Measurements from ENCODE around the gene KRT3.
"Not testable (repeated sequence)": the region's sequence is repeated elsewhere in the genome, so short reads cannot be mapped to it uniquely, and the experiment has no call there.

The KRT3 gene

DNA sequence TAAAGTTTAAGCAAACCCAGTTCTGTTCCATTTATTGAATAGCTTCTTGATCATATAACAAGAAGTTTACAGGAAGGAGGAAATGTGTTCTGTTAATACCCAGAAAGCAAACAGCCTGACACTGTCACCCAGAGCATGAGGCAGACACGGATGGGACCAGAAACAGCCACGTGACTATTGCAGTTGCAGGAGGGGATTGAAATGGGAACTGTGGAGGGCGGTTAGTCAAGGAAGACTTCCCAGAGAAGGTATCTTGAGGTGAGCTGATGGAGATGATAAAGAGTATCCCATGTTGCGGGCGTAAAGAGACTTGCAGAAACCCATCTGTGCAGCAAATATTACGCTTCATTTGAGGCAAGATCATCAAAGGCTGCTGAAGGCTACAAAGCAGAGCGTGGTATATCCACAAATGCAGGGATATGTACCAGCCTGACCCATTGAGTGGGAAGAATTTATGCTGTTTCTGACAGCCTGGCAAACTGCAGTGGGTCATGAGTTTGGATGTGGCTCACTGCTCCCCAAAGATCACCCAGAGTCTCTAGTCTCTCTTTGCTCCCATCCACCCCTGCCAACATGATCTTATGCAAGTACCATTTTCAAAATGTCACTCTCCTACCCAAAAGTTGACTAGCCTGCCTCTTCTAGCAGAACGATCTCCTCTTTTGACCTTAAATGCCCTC, 39.5 kb downstream of the KRT3 start:
- DNase-seq: no peak

GRCh38 chr12:52755533-52755932, 40.4 kb downstream of the KRT3 start:
- no peak for DNase-seq

- DNase-seq: no peak
Observed at GRCh38 chr12:52754135-52754534, 41.8 kb downstream of the KRT3 start.

GRCh38 chr12:52753283-52753682, 42.6 kb downstream of the KRT3 start:
- DNase-seq: no peak

GRCh38 chr12:52752516-52752915, 43.4 kb downstream of the KRT3 start:
- DNase-seq: no peak

DNA sequence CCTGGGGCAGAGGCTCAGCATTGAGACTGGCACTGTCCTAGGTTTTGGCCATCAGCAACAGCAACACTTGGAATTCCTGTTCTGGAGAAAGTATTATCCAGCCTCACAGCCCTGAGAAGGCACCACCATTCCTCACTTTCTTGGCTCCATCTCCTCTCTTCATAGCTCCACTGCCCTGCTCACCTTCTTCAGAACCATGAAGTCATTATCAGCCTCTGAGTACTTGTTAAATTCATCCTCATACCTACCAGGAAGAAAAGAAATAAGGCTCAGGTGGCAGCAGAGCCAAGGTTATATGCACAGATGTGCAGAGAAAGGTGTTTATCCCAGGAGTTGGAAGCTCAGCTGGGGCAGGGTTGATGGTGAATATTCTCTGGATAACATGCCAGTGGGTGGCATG, 44.1 kb downstream of the KRT3 start:
- no peak for DNase-seq

- not testable (repeated sequence) for DNase-seq
Observed at GRCh38 chr12:52750532-52750931, 45.4 kb downstream of the KRT3 start.

DNA sequence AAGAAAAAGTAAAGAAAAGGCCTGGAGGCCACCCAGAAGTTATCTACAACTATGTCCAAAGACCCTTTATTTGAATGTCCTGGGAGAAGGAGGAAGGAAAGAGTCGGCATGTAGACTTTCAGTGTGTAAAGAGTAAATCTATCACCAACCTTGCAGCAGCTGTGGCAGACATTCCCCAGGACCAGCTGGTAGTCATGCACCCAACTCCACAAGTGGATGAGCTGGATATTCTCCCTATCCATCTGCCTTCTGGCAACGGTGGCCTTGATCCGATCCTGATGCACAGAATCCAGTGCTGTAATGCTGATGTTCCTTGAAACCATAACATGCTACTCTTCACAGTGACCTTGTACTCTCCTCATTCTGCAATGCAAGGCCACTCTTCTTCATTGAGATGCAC, 46.1 kb downstream of the KRT3 start:
- DNase-seq: no peak

GRCh38 chr12:52748578-52748977, 47.3 kb downstream of the KRT3 start:
- DNase-seq: no peak

GRCh38 chr12:52745554-52745953, 50.4 kb downstream of the KRT3 start:
- no peak for DNase-seq

GRCh38 chr12:52744493-52745156, 51.3 kb downstream of the KRT3 start:
- DNase-seq: no peak

- DNase-seq: no peak
Observed at GRCh38 chr12:52742822-52743457, 53.0 kb downstream of the KRT3 start.

- no peak for DNase-seq
Observed at GRCh38 chr12:52742196-52742580, 53.7 kb downstream of the KRT3 start.

DNA sequence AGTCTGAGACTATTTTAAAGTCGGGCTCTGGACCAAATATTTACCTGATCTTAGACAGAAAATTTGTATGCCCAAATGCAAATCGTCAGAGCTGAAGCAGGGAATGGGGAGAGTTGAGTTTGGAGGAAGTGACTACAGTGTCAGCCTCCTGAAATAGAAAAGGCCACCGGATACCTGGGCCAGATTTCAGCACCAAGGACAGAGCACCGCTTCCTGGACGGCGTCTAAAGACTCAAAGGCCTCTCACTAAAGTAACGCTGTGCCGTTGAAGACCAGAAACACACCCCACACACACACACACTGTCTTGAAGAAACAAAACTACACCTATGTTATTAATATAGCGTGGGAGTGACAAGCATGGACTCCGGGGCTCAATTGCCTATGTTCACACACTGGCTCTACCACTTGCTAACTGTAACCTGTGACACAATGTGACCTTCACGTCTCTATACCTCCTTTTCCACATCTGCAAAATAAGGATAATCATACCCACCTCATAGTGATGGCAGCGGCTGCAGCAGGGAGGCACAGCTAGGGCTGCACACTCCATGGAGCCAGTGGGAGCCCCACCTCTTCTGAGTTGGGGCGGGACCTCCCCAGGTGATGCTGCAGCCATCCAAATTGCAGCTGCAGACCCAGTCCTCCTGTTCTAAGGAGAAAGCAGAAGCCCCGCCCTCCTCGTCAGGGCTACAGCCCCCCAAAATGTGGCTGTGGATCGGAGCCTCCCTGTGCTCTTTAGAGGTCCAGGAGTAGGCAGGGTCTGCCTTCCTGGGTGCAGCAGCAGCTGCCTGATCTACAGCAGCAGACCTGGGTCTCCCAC, 54.3 kb downstream of the KRT3 start:
- no peak for DNase-seq

GRCh38 chr12:52740584-52740983, 55.3 kb downstream of the KRT3 start:
- DNase-seq: peak in 1 of 3 experiments; percentile 45

DNA sequence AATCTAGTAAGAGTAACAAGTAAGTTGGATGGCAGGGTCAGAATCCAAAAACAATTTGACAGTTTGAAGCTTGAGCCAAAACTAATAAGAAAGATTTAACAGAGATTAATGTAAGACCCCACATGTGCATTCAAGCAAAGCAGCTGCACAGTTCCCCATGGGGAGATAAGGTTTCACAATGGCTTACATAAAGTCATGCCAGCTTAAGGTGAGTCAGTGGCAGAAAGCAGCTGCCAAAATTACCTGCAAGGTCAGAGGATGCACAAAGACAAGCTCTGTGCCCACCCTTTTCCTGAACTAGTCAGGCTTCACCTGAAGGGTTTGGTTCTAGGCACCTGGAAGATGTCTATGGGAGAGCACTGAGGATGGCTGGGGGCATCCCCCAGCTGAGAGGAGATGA, 56.0 kb downstream of the KRT3 start:
- peak in 1 of 3 experiments; percentile 17 for DNase-seq
